HEK293 (cell line): ENCODE results near the gene TSHZ2.

Experiments
- CTCF ChIA-PET: fragments of 350-600 bp; formaldehyde crosslinking; extraction: SDS; loops from one replicate; lab custom pipeline; 2021; ENCODE audit warnings: antibody characterized with exemption; lab: Yijun Ruan, JAX
- POLR2A ChIA-PET: fragments of 300-600 bp; formaldehyde crosslinking; extraction: SDS; loops from one replicate; lab custom pipeline; 2020; ENCODE audit warnings: antibody characterized with exemption, inconsistent platforms; lab: Yijun Ruan, JAX
- H3K27ac ChIP-seq: fragments of 200-500 bp; sonication (Bioruptor generic); 2 replicates; pipeline ENCODE4 v1.5.1; 2014; ENCODE audit warnings: low read depth, low read length, control low read depth, inconsistent platforms; ENCODE audit errors: extremely low read depth
- H3K36me3 ChIP-seq, 2 experiments: fragments of 200-500 bp in 1 of 2; sonication (Bioruptor generic) in 1 of 2; 1 replicate in 1 of 2; 2 replicates in 1 of 2; pipeline ENCODE4 v1.5.1; 2014 to 2017; ENCODE audit warnings: inconsistent platforms in 2 of 2, low read length in 2 of 2; ENCODE audit not compliant: control insufficient read depth in 2 of 2, insufficient read depth in 1 of 2
- H3K4me1 ChIP-seq: fragments of 200-500 bp; sonication (Bioruptor generic); 2 replicates; pipeline ENCODE4 v1.5.1; 2014; ENCODE audit warnings: mild to moderate bottlenecking, low read length, inconsistent platforms; ENCODE audit not compliant: control insufficient read depth, insufficient read depth
- H3K4me3 ChIP-seq: 2 replicates; pipeline ENCODE4 v1.5.1; 2011; ENCODE audit warnings: low read depth, mild to moderate bottlenecking, control low read depth, low read length, moderate library complexity
- H3K9me3 ChIP-seq: fragments of 200-500 bp; sonication (Bioruptor generic); 2 replicates; pipeline ENCODE4 v1.5.1; 2014; ENCODE audit warnings: low read depth, low read length, inconsistent platforms; ENCODE audit not compliant: control insufficient read depth, insufficient read depth
- ATF2 ChIP-seq: fragments of 450-650 bp; formaldehyde crosslinking; IDR thresholded peaks from 2 replicates; pipeline ENCODE4 v1.5.1; 2016; ENCODE audit warnings: missing biosample characterization, missing genetic modification characterization, low read depth
- EGR2 ChIP-seq: fragments of 450-650 bp; formaldehyde crosslinking; IDR thresholded peaks from 2 replicates; pipeline ENCODE4 v1.5.1; 2016; ENCODE audit warnings: low read depth, missing biosample characterization, missing genetic modification characterization
- FEZF1 ChIP-seq: fragments of 450-650 bp; formaldehyde crosslinking; IDR thresholded peaks from 2 replicates; pipeline ENCODE4 v1.5.1; 2016; ENCODE audit warnings: missing biosample characterization, missing genetic modification characterization
- KLF1 ChIP-seq: fragments of 450-650 bp; formaldehyde crosslinking; IDR thresholded peaks from 2 replicates; pipeline ENCODE4 v1.5.1; 2016; ENCODE audit warnings: missing biosample characterization, missing genetic modification characterization
- MZF1 ChIP-seq: fragments of 450-650 bp; formaldehyde crosslinking; IDR thresholded peaks from 2 replicates; pipeline ENCODE4 v1.5.1; 2017; ENCODE audit warnings: missing biosample characterization, missing genetic modification characterization, borderline replicate concordance
- PRDM2 ChIP-seq: fragments of 450-650 bp; formaldehyde crosslinking; IDR thresholded peaks from 2 replicates; pipeline ENCODE4 v1.5.1; 2016; ENCODE audit warnings: missing biosample characterization, missing genetic modification characterization, borderline replicate concordance
- SCRT1 ChIP-seq: fragments of 450-650 bp; formaldehyde crosslinking; IDR thresholded peaks from 2 replicates; pipeline ENCODE4 v1.5.1; 2016; ENCODE audit warnings: missing biosample characterization, missing genetic modification characterization, borderline replicate concordance
- ZFHX2 ChIP-seq: fragments of 450-650 bp; formaldehyde crosslinking; conservative IDR thresholded peaks from 2 replicates; pipeline ENCODE4 v1.5.1; 2016; ENCODE audit warnings: missing biosample characterization, missing genetic modification characterization
- ZNF121 ChIP-seq: fragments of 450-650 bp; formaldehyde crosslinking; IDR thresholded peaks from 2 replicates; pipeline ENCODE4 v1.5.1; 2016; ENCODE audit warnings: missing biosample characterization, missing genetic modification characterization
- ZNF140 ChIP-seq: fragments of 450-650 bp; formaldehyde crosslinking; IDR thresholded peaks from 2 replicates; pipeline ENCODE4 v1.5.1; 2016; ENCODE audit warnings: missing biosample characterization, missing genetic modification characterization
- ZNF16 ChIP-seq: fragments of 450-650 bp; formaldehyde crosslinking; IDR thresholded peaks from 2 replicates; pipeline ENCODE4 v1.5.1; 2016; ENCODE audit warnings: low read depth, missing biosample characterization, missing genetic modification characterization
- ZNF214 ChIP-seq: fragments of 450-650 bp; formaldehyde crosslinking; IDR thresholded peaks from 2 replicates; pipeline ENCODE4 v1.5.1; 2017; ENCODE audit warnings: missing biosample characterization, mild to moderate bottlenecking, missing genetic modification characterization, borderline replicate concordance
- ZNF266 ChIP-seq: fragments of 450-650 bp; formaldehyde crosslinking; IDR thresholded peaks from 2 replicates; pipeline ENCODE4 v1.5.1; 2016; ENCODE audit warnings: missing biosample characterization, missing genetic modification characterization, low read depth
- ZNF623 ChIP-seq: fragments of 450-650 bp; formaldehyde crosslinking; IDR thresholded peaks from 2 replicates; pipeline ENCODE4 v1.5.1; 2016; ENCODE audit warnings: missing biosample characterization, missing genetic modification characterization
- ZNF664 ChIP-seq: fragments of 450-650 bp; formaldehyde crosslinking; IDR thresholded peaks from 2 replicates; pipeline ENCODE4 v1.5.1; 2016; ENCODE audit warnings: missing biosample characterization, missing genetic modification characterization
- ZSCAN16 ChIP-seq: fragments of 450-650 bp; formaldehyde crosslinking; IDR thresholded peaks from 2 replicates; pipeline ENCODE4 v1.5.1; 2016; ENCODE audit warnings: missing biosample characterization, missing genetic modification characterization
- TF ChIP-seq, protein P1 (sequence below): fragments of 450-650 bp; formaldehyde crosslinking; IDR thresholded peaks from 2 replicates; pipeline ENCODE4 v1.5.1; 2017; ENCODE audit warnings: missing biosample characterization, missing genetic modification characterization

The TSHZ2 gene

DNA sequence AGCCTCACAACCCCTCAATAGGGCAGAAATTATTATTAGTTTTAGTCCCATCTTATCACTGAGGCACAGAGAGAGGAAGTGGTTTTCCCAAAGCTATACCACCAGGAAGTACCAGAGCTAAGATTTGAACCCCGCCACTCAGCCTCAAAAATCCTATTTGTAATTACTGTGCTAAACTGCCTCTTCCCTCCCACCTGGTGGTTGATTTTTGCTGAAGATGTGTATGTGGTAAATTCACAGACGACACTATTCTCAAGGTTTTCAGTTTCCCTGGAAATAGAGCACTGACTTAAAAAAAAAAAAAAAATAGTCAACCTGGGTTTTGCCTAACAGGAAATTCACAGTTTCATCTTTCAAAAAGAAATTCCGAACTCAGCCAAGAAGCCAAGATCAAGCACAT, 57.9 kb downstream of the TSHZ2 start:
- Histone ChIP-seq H3K9me3 (no peaks in the 10 kb centered on the region), H3K4me1 (peaks cover 2% of the 10 kb centered on the region), H3K36me3 (no peaks in the 10 kb centered on the region), H3K4me3 (no peak overlapping the region), H3K27ac (no peak overlapping the region)
- CTCF ChIA-PET = interaction anchor here (0.6 kb wide), 1 partner anchor 188 kb away, joined by 3 read pairs; no protein-coding TSS in a partner anchor
- POLR2A ChIA-PET = no interaction called here
- no peak for TF ChIP-seq ZNF140 (tag by site-specific recombination)
- TF ChIP-seq ATF2 (tag by site-specific recombination) = no peak
- TF ChIP-seq ZNF121 = no peak

- CTCF ChIA-PET = no interaction called here
- H3K36me3 ChIP-seq = no peaks in the 10 kb centered on the region
- TF ChIP-seq ZNF16 (tag by site-specific recombination) = no peak
- no peak for TF ChIP-seq PRDM2 (tag by site-specific recombination)
- H3K27ac ChIP-seq = no peak overlapping the region
- POLR2A ChIA-PET = no interaction called here
- no peak overlapping the region for H3K4me3 ChIP-seq
- no peaks in the 10 kb centered on the region; the same call in 1 of the 2 replicates for H3K4me1 ChIP-seq
- no peaks in the 10 kb centered on the region for H3K9me3 ChIP-seq
Observed at GRCh38 chr20:53032046-53032445, 59.9 kb downstream of the TSHZ2 start.

DNA sequence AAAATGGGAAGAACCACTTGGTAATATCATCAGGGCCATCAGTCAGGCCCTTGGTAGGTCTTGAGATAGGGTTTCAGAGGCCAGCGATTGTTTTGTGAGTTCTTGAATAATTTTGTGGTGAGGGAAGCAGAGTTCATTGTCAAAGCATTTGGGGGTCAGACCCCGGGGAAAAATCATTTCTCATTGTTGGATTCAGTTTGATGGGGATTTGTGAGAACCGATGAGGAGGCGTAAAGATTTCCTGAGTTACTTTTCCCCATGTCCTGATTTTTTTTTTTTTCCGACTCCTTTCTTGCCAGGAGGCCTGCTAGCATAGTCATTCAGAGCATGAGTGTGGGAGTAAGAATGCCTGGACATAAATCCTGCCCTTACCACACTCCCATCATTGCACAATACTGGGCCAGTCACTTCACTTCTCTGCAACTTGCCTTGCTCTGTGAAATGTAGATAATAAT, 60.3 kb downstream of the TSHZ2 start:
- no peak for TF ChIP-seq SCRT1 (tag by site-specific recombination)
- TF ChIP-seq, protein P1, sequence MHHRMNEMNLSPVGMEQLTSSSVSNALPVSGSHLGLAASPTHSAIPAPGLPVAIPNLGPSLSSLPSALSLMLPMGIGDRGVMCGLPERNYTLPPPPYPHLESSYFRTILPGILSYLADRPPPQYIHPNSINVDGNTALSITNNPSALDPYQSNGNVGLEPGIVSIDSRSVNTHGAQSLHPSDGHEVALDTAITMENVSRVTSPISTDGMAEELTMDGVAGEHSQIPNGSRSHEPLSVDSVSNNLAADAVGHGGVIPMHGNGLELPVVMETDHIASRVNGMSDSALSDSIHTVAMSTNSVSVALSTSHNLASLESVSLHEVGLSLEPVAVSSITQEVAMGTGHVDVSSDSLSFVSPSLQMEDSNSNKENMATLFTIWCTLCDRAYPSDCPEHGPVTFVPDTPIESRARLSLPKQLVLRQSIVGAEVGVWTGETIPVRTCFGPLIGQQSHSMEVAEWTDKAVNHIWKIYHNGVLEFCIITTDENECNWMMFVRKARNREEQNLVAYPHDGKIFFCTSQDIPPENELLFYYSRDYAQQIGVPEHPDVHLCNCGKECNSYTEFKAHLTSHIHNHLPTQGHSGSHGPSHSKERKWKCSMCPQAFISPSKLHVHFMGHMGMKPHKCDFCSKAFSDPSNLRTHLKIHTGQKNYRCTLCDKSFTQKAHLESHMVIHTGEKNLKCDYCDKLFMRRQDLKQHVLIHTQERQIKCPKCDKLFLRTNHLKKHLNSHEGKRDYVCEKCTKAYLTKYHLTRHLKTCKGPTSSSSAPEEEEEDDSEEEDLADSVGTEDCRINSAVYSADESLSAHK (tag by site-specific recombination) = no peak
- TF ChIP-seq EGR2 (tag by site-specific recombination) = 0 out of 2 replicates have a peak, but pooled peaks have one; percentile 15
- TF ChIP-seq MZF1 (tag by site-specific recombination) = no peak
- no peak for TF ChIP-seq ZNF266 (tag by site-specific recombination)
- no peak for TF ChIP-seq ZNF214 (tag by site-specific recombination)
- TF ChIP-seq KLF1 = no peak
- TF ChIP-seq ZNF664 (tag by site-specific recombination) = no peak
- TF ChIP-seq ZNF623 = no peak
- peak; percentile 62 for TF ChIP-seq ZFHX2 (tag by site-specific recombination)
- TF ChIP-seq FEZF1 (tag by site-specific recombination) = no peak
- TF ChIP-seq ZSCAN16 = no peak
- TF ChIP-seq, all 188 proteins: peak for 2
- H3K27ac ChIP-seq = no peak overlapping the region
- H3K4me3 ChIP-seq = no peak overlapping the region
- POLR2A ChIA-PET = no interaction called here
- CTCF ChIA-PET = no interaction called here
- no peaks in the 10 kb centered on the region for H3K9me3 ChIP-seq
- H3K4me1 ChIP-seq = no peaks in the 10 kb centered on the region; the same call in 1 of the 2 replicates
- no peaks in the 10 kb centered on the region for H3K36me3 ChIP-seq
